H9 (cell line): ENCODE results near the gene ALAS1. TPM values are rescaled to one million over a fixed set of nuclear protein-coding genes. Genes with fewer than 3 reads are reported as not detected.

Source experiments
- DNase-seq: peaks from one replicate; pipeline ENCODE4 v3.0.0-alpha.2; 2017
- H2AFZ ChIP-seq: one replicate; pipeline ENCODE4 v1.6.1; 2013; ENCODE audit warnings: mild to moderate bottlenecking, low read length, control low read depth, moderate library complexity
- H2AK5ac ChIP-seq: 2 replicates; pipeline ENCODE4 v1.6.1; 2013; ENCODE audit warnings: low read length, control low read depth, mixed read lengths; ENCODE audit not compliant: insufficient read length
- H2BK120ac ChIP-seq: one replicate; pipeline ENCODE4 v1.6.1; 2013; ENCODE audit warnings: low read depth, mild to moderate bottlenecking, low read length, control low read depth, inconsistent platforms; ENCODE audit not compliant: poor library complexity, severe bottlenecking
- H2BK12ac ChIP-seq: 2 replicates; pipeline ENCODE4 v1.6.1; 2013; ENCODE audit warnings: low read length, control low read depth, mixed read lengths, low read depth; ENCODE audit not compliant: insufficient read length
- H2BK15ac ChIP-seq: 2 replicates; pipeline ENCODE4 v1.6.1; 2013; ENCODE audit warnings: low read depth, low read length, control low read depth
- H2BK20ac ChIP-seq: one replicate; pipeline ENCODE4 v1.6.1; 2013; ENCODE audit warnings: low read depth, mild to moderate bottlenecking, low read length, control low read depth, inconsistent platforms; ENCODE audit not compliant: poor library complexity, severe bottlenecking
- H2BK5ac ChIP-seq: 2 replicates; pipeline ENCODE4 v1.6.1; 2013; ENCODE audit warnings: low read length, control low read depth, mixed read lengths; ENCODE audit not compliant: insufficient read length
- H3K14ac ChIP-seq: 2 replicates; pipeline ENCODE4 v1.6.1; 2013; ENCODE audit warnings: low read length, control low read depth; ENCODE audit not compliant: insufficient read depth
- H3K18ac ChIP-seq: 2 replicates; pipeline ENCODE4 v1.6.1; 2013; ENCODE audit warnings: low read depth, mild to moderate bottlenecking, mixed read lengths, low read length, control low read depth; ENCODE audit not compliant: insufficient read length
- H3K23ac ChIP-seq: 2 replicates; pipeline ENCODE4 v1.6.1; 2013; ENCODE audit warnings: low read length, control low read depth, mixed read lengths, low read depth; ENCODE audit not compliant: insufficient read length
- H3K23me2 ChIP-seq: 2 replicates; pipeline ENCODE4 v1.6.1; 2013; ENCODE audit warnings: low read depth, mild to moderate bottlenecking, mixed read lengths, low read length, control low read depth; ENCODE audit not compliant: insufficient read length, poor library complexity, severe bottlenecking
- H3K27ac ChIP-seq: 2 replicates; pipeline ENCODE4 v1.5.1; 2013; ENCODE audit warnings: low read length, control low read depth, mixed read lengths, low read depth; ENCODE audit not compliant: insufficient read length
- H3K27me3 ChIP-seq: 2 replicates; pipeline ENCODE4 v1.6.1; 2013; ENCODE audit warnings: low read length, control low read depth, inconsistent platforms; ENCODE audit not compliant: insufficient read depth
- H3K4ac ChIP-seq: 2 replicates; pipeline ENCODE4 v1.6.1; 2013; ENCODE audit warnings: low read depth, mild to moderate bottlenecking, control low read depth, inconsistent platforms, low read length, moderate library complexity
- H3K4me1 ChIP-seq: 2 replicates; pipeline ENCODE4 v1.6.1; 2013; ENCODE audit warnings: low read length, control low read depth, inconsistent platforms; ENCODE audit not compliant: insufficient read depth
- H3K4me2 ChIP-seq: 2 replicates; pipeline ENCODE4 v1.6.1; 2013; ENCODE audit warnings: low read length, control low read depth, mixed read lengths; ENCODE audit not compliant: insufficient read length, insufficient read depth
- H3K56ac ChIP-seq: 2 replicates; pipeline ENCODE4 v1.6.1; 2013; ENCODE audit warnings: low read depth, mild to moderate bottlenecking, mixed read lengths, low read length, control low read depth; ENCODE audit not compliant: insufficient read length
- H3K79me1 ChIP-seq: 2 replicates; pipeline ENCODE4 v1.6.1; 2013; ENCODE audit warnings: low read depth, mild to moderate bottlenecking, moderate library complexity, low read length, control low read depth, inconsistent platforms; ENCODE audit not compliant: insufficient read depth, poor library complexity, severe bottlenecking
- H3K79me2 ChIP-seq: 2 replicates; pipeline ENCODE4 v1.6.1; 2013; ENCODE audit warnings: low read length, control low read depth, inconsistent platforms; ENCODE audit not compliant: insufficient read depth
- H3K9ac ChIP-seq: 2 replicates; pipeline ENCODE4 v1.6.1; 2013; ENCODE audit warnings: low read length, control low read depth, mixed read lengths; ENCODE audit not compliant: insufficient read length; ENCODE audit errors: extremely low read depth
- H3K9me3 ChIP-seq: one replicate; pipeline ENCODE4 v1.6.1; 2013; ENCODE audit warnings: low read depth, low read length, inconsistent platforms; ENCODE audit not compliant: control insufficient read depth
- H3T11ph ChIP-seq: one replicate; pipeline ENCODE4 v1.6.1; 2013; ENCODE audit warnings: mild to moderate bottlenecking, low read length, control low read depth, inconsistent platforms
- H4K20me1 ChIP-seq: one replicate; pipeline ENCODE4 v1.6.1; 2013; ENCODE audit not compliant: control insufficient read depth, insufficient read length, insufficient read depth
- H4K5ac ChIP-seq: 2 replicates; pipeline ENCODE4 v1.6.1; 2013; ENCODE audit warnings: low read depth, mild to moderate bottlenecking, mixed read lengths, low read length, control low read depth; ENCODE audit not compliant: insufficient read length
- H4K8ac ChIP-seq: replicated peaks from 2 replicates; pipeline ENCODE4 v1.6.1; 2013; ENCODE audit warnings: low read length, control low read depth, mixed read lengths, low read depth; ENCODE audit not compliant: insufficient read length
- H4K91ac ChIP-seq: 2 replicates; pipeline ENCODE4 v1.6.1; 2013; ENCODE audit warnings: low read depth, mild to moderate bottlenecking, moderate library complexity, mixed read lengths, low read length, control low read depth; ENCODE audit not compliant: insufficient read length
- H3K27ac Mint-ChIP-seq, 3 experiments: 2 replicates in 2 of 3; 3 replicates in 1 of 3; pipeline ENCODE4 v1.8.0; 2020 to 2021; ENCODE audit warnings: mixed read lengths in 3 of 3, mild to moderate bottlenecking in 1 of 3, moderate library complexity in 1 of 3
- H3K27me3 Mint-ChIP-seq: 2 replicates; pipeline ENCODE4 v1.8.0; 2021; ENCODE audit warnings: low read depth, mild to moderate bottlenecking, moderate library complexity, mixed read lengths
- H3K36me3 Mint-ChIP-seq, 3 experiments: 2 replicates in 2 of 3; 3 replicates in 1 of 3; pipeline ENCODE4 v1.8.0; 2020 to 2021; ENCODE audit warnings: low read depth in 3 of 3, mixed read lengths in 3 of 3; ENCODE audit not compliant: insufficient read depth in 1 of 3
- H3K4me1 Mint-ChIP-seq, 2 experiments: 2 replicates each; pipeline ENCODE4 v1.8.0; 2020; ENCODE audit warnings: mixed read lengths in 2 of 2
- H3K4me3 Mint-ChIP-seq, 2 experiments: 2 replicates in 1 of 2; 3 replicates in 1 of 2; pipeline ENCODE4 v1.8.0; 2020 to 2021; ENCODE audit warnings: mild to moderate bottlenecking in 2 of 2, mixed read lengths in 2 of 2, moderate library complexity in 1 of 2
- H3K9me3 Mint-ChIP-seq, 2 experiments: 2 replicates in 1 of 2; 3 replicates in 1 of 2; pipeline ENCODE4 v1.8.0; 2020; ENCODE audit warnings: mild to moderate bottlenecking in 2 of 2, mixed read lengths in 2 of 2, moderate library complexity in 1 of 2
- CTCF ChIP-seq: fragments of 200-600 bp; sonication (generic); conservative IDR thresholded peaks from 3 replicates; pipeline ENCODE4 v1.8.0; 2021; ENCODE audit warnings: antibody characterized with exemption, mild to moderate bottlenecking
- WGBS: extraction: QIAGEN DNeasy Blood & Tissue Kit; methylation state at CpG from one replicate; pipeline ENCODE4 v1.1.7; 2013; ENCODE audit warnings: missing lambda C conversion rate, low lambda C conversion rate, mixed read lengths; ENCODE audit not compliant: insufficient read length; ENCODE audit errors: extremely low coverage; 5-methylcytosine and 5-hydroxymethylcytosine counted together
- total RNA-seq: library from RNA; stranded (reverse); gene quantifications from 2 replicates; pipeline ENCODE4 v1.2.1, GENCODE V29; 2021

ALAS1 gene
- total RNA-seq, 1 experiment from 2014 or later: 39.1 TPM

- Histone ChIP-seq H3K4me1 (no peaks in the 10 kb centered on the region), H3K18ac (no peak overlapping the region), H3K27ac (no peak overlapping the region), H2BK120ac (no peak overlapping the region), H3K79me2 (no peaks in the 10 kb centered on the region), H2BK5ac (no peak overlapping the region), H3K4me2 (no peak overlapping the region), H3K56ac (no peak overlapping the region), H3K23me2 (peaks cover 3% of the 10 kb centered on the region), H2BK20ac (no peak overlapping the region), H3K9me3 (no peaks in the 10 kb centered on the region), H3K4ac (no peak overlapping the region), H2BK12ac (no peak overlapping the region), H3K27me3 (peaks cover 14% of the 10 kb centered on the region; the same call in 1 of the 2 replicates), H2AK5ac (no peak overlapping the region), H2AFZ (no peak overlapping the region), H4K8ac (no peak overlapping the region), H4K91ac (no peak overlapping the region), H3K23ac (no peak overlapping the region), H3K14ac (no peak overlapping the region), H3T11ph (no peak overlapping the region), H3K79me1 (no peaks in the 10 kb centered on the region), H3K9ac (no peak overlapping the region), H4K5ac (no peak overlapping the region), H2BK15ac (no peak overlapping the region), H4K20me1 (no peaks in the 10 kb centered on the region)
- no peak overlapping the region; a peak in 1 of 5 replicates for H3K4me3 Mint-ChIP-seq
- peaks cover 2 to 42% (median 6%) of the 10 kb centered on the region in 3 experiments; a peak in 4 of 7 replicates for H3K36me3 Mint-ChIP-seq
- no peak overlapping the region for H3K27ac Mint-ChIP-seq
- no peak for DNase-seq
- peaks cover 0 to 10% of the 10 kb centered on the region in 2 experiments; a peak in 3 of 4 replicates for H3K4me1 Mint-ChIP-seq
- no peak for TF ChIP-seq CTCF
- H3K27me3 Mint-ChIP-seq: peaks cover 43% of the 10 kb centered on the region
- no CpG with 5 or more reads among the region's 7 CpGs for WGBS
- H3K9me3 Mint-ChIP-seq: peaks cover 0 to 5% of the 10 kb centered on the region in 2 experiments; a peak in 2 of 5 replicates
Measured at GRCh38 chr3:52247409-52248164, 49.6 kb downstream of the ALAS1 start.
